Suprapubic skin (tissue), 4 donors: ENCODE results near the gene SCAPER. TPM values are rescaled to one million over a fixed set of nuclear protein-coding genes. Genes with fewer than 3 reads are reported as not detected.

ENCODE experiments used
- DNase-seq, 2 donors: peaks; one replicate each; pipeline ENCODE4 v3.0.0-alpha.2; 2019; ENCODE audit warnings: low spot score in 2 of 2
- H3K27ac ChIP-seq: fragments of 200-600 bp; sonication (generic); one replicate; pipeline ENCODE4 v1.5.1; 2019
- H3K27me3 ChIP-seq: fragments of 200-600 bp; sonication (generic); one replicate; pipeline ENCODE4 v1.5.1; 2019
- H3K36me3 ChIP-seq: fragments of 200-600 bp; sonication (generic); one replicate; pipeline ENCODE4 v1.5.1; 2019
- H3K4me1 ChIP-seq: fragments of 200-600 bp; sonication (generic); one replicate; pipeline ENCODE4 v1.5.1; 2019
- H3K4me3 ChIP-seq: fragments of 200-600 bp; sonication (generic); one replicate; pipeline ENCODE4 v1.5.1; 2019; ENCODE audit warnings: mild to moderate bottlenecking
- H3K9me3 ChIP-seq: fragments of 200-600 bp; sonication (generic); one replicate; pipeline ENCODE4 v1.5.1; 2019
- CTCF ChIP-seq, 2 donors: fragments of 200-600 bp in 1 of 2; fragments of 450-650 bp in 1 of 2; sonication (generic) in 1 of 2; IDR thresholded peaks; one replicate each; pipeline ENCODE4 v1.5.1; 2016 to 2019; ENCODE audit warnings: antibody characterized with exemption in 2 of 2, mild to moderate bottlenecking in 1 of 2, moderate library complexity in 1 of 2
- EP300 ChIP-seq: sonication (generic); formaldehyde crosslinking; IDR thresholded peaks from one replicate; pipeline ENCODE4 v1.6.1; 2017; ENCODE audit warnings: antibody characterized with exemption
- POLR2A ChIP-seq, 2 donors: fragments of 450-650 bp; IDR thresholded peaks; one replicate each; pipeline ENCODE4 v1.6.1; 2017; ENCODE audit warnings: antibody characterized with exemption in 2 of 2, mild to moderate bottlenecking in 2 of 2, moderate library complexity in 2 of 2
- POLR2AphosphoS5 ChIP-seq, 3 donors: sonication (generic); formaldehyde crosslinking; IDR thresholded peaks; one replicate each; pipeline ENCODE4 v1.6.1; 2017; ENCODE audit warnings: antibody characterized with exemption in 3 of 3
- WGBS: methylation state at CpG from one replicate; pipeline ENCODE4 v1.1.5; 2018; 5-methylcytosine and 5-hydroxymethylcytosine counted together
- total RNA-seq, 4 donors: library from RNA; depleted of rRNA; stranded (reverse); fragments of >200 nt; gene quantifications; one replicate each; pipeline ENCODE4 v1.1.0, GENCODE V29; 2016

SCAPER gene
- total RNA-seq, 4 donors from 2014 or later: 26.3 to 61.4 (median 37.3) TPM

- Histone ChIP-seq H3K27me3 (no peaks in the 10 kb centered on the region), H3K27ac (no peak overlapping the region), H3K4me1 (no peaks in the 10 kb centered on the region), H3K4me3 (no peak overlapping the region), H3K9me3 (no peaks in the 10 kb centered on the region), H3K36me3 (peaks cover 20% of the 10 kb centered on the region)
- no peak for DNase-seq
- TF ChIP-seq POLR2AphosphoS5 (IDR thresholded peaks at IDR 0.05) (no peak), CTCF (IDR thresholded peaks at IDR 0.05) (no peak), EP300 (no peak), POLR2A (IDR thresholded peaks at IDR 0.05) (no peak)
Measured at GRCh38 chr15:76377751-76378150, 527.4 kb downstream of the SCAPER start.

- DNase-seq: no peak
- 79% methylated on average over 2 of the region's 2 CpGs for WGBS
- no peak overlapping the region for H3K27ac ChIP-seq
- H3K9me3 ChIP-seq: no peaks in the 10 kb centered on the region
- TF ChIP-seq POLR2AphosphoS5 (IDR thresholded peaks at IDR 0.05): no peak
- no peak for TF ChIP-seq CTCF (IDR thresholded peaks at IDR 0.05)
- no peak for TF ChIP-seq POLR2A (IDR thresholded peaks at IDR 0.05)
- TF ChIP-seq EP300: no peak
- H3K36me3 ChIP-seq: peaks cover 23% of the 10 kb centered on the region
- no peak overlapping the region for H3K4me3 ChIP-seq
- no peaks in the 10 kb centered on the region for H3K4me1 ChIP-seq
- H3K27me3 ChIP-seq: no peaks in the 10 kb centered on the region
Measured at GRCh38 chr15:76377217-76377616, 527.9 kb downstream of the SCAPER start.

GRCh38 chr15:76376816-76377215, 528.3 kb downstream of the SCAPER start:
- H3K36me3 ChIP-seq: peaks cover 23% of the 10 kb centered on the region
- WGBS: 92% methylated on average over 8 of the region's 8 CpGs
- no peak for DNase-seq

GRCh38 chr15:76376029-76376428, 529.1 kb downstream of the SCAPER start:
- 95% methylated on average over 3 of the region's 3 CpGs for WGBS
- DNase-seq: no peak
- no peak overlapping the region for H3K4me3 ChIP-seq
- no peaks in the 10 kb centered on the region for H3K27me3 ChIP-seq
- H3K27ac ChIP-seq: no peak overlapping the region
- H3K9me3 ChIP-seq: no peaks in the 10 kb centered on the region
- TF ChIP-seq EP300 (no peak), POLR2A (IDR thresholded peaks at IDR 0.05) (no peak), CTCF (IDR thresholded peaks at IDR 0.05) (no peak)
- peaks cover 16% of the 10 kb centered on the region for H3K36me3 ChIP-seq
- no peaks in the 10 kb centered on the region for H3K4me1 ChIP-seq

More at GRCh38 chr15:76376816-76377215, 528.3 kb downstream of the SCAPER start:
- Histone ChIP-seq H3K4me3 (no peak overlapping the region), H3K27me3 (no peaks in the 10 kb centered on the region), H3K27ac (no peak overlapping the region), H3K4me1 (no peaks in the 10 kb centered on the region), H3K9me3 (no peaks in the 10 kb centered on the region)
- TF ChIP-seq CTCF (IDR thresholded peaks at IDR 0.05): no peak
- TF ChIP-seq POLR2A (IDR thresholded peaks at IDR 0.05): no peak
- no peak for TF ChIP-seq POLR2AphosphoS5 (IDR thresholded peaks at IDR 0.05)
- no peak for TF ChIP-seq EP300

GRCh38 chr15:76368122-76368621, 537.0 kb downstream of the SCAPER start:
- Histone ChIP-seq H3K4me1 (peaks cover 7% of the 10 kb centered on the region), H3K27ac (no peak overlapping the region), H3K4me3 (no peak overlapping the region), H3K36me3 (peaks cover 4% of the 10 kb centered on the region), H3K27me3 (no peaks in the 10 kb centered on the region), H3K9me3 (no peaks in the 10 kb centered on the region)
- TF ChIP-seq CTCF (IDR thresholded peaks at IDR 0.05) (no peak), EP300 (no peak), POLR2A (IDR thresholded peaks at IDR 0.05) (no peak), POLR2AphosphoS5 (IDR thresholded peaks at IDR 0.05) (no peak)
- no peak for DNase-seq
- WGBS: 20% methylated on average over 11 of the region's 11 CpGs
